Common myeloid progenitor, CD34-positive (primary cell): ENCODE measurements around the gene TCAP. TPM values are rescaled to one million over a fixed set of nuclear protein-coding genes. Genes with fewer than 3 reads are reported as not detected.

Experiments used
- CTCF ChIA-PET: fragments of 350-600 bp; sonication (Branson Sonifier 250); formaldehyde crosslinking; loops from one replicate; lab custom pipeline; 2021; ENCODE audit warnings: antibody characterized with exemption; lab: Charles Lee
- POLR2A ChIA-PET: fragments of 350-600 bp; sonication (Branson Sonifier 250); formaldehyde crosslinking; loops from one replicate; lab custom pipeline; 2021; ENCODE audit warnings: antibody characterized with exemption; lab: Charles Lee
- DNase-seq, 3 donors: peaks; one replicate each; pipeline versions ENCODE4 v3.0.0 to v3.0.0-alpha.2; 2013
- H3K27ac ChIP-seq, 2 experiments: 1 replicate in 1 of 2; 2 replicates in 1 of 2; pipeline ENCODE4 v1.7.0; 2013; ENCODE audit warnings: inconsistent platforms in 2 of 2, low read length in 2 of 2, mild to moderate bottlenecking in 2 of 2, low read depth in 1 of 2, moderate library complexity in 1 of 2; ENCODE audit not compliant: severe bottlenecking in 2 of 2, insufficient read depth in 1 of 2, poor library complexity in 1 of 2
- H3K27me3 ChIP-seq, 5 experiments: replicated peaks in 2 of 5; 1 replicate in 3 of 5; 2 replicates in 2 of 5; pipeline versions ENCODE4 v1.6.1 to v1.7.0; 2013; ENCODE audit warnings: low read length in 4 of 5, mild to moderate bottlenecking in 2 of 5, moderate library complexity in 2 of 5, inconsistent platforms in 1 of 5; ENCODE audit not compliant: insufficient read depth in 5 of 5, control insufficient read depth in 4 of 5
- H3K36me3 ChIP-seq, 4 experiments: 1 replicate in 2 of 4; 2 replicates in 2 of 4; pipeline versions ENCODE4 v1.6.1 to v1.7.0; 2013; ENCODE audit warnings: low read length in 3 of 4, control low read depth in 1 of 4, mild to moderate bottlenecking in 1 of 4; ENCODE audit not compliant: control insufficient read depth in 4 of 4, insufficient read depth in 4 of 4
- H3K4me1 ChIP-seq, 4 experiments: 1 replicate in 3 of 4; 2 replicates in 1 of 4; pipeline versions ENCODE4 v1.6.1 to v1.7.1; 2013; ENCODE audit warnings: low read length in 3 of 4, mild to moderate bottlenecking in 3 of 4, control low read depth in 1 of 4, inconsistent platforms in 1 of 4, moderate library complexity in 1 of 4; ENCODE audit not compliant: control insufficient read depth in 4 of 4, insufficient read depth in 4 of 4; ENCODE audit errors: control extremely low read depth in 1 of 4
- H3K4me3 ChIP-seq, 7 experiments: 1 replicate in 4 of 7; 2 replicates in 3 of 7; pipeline versions ENCODE4 v1.5.1 to v1.7.0; 2013; ENCODE audit warnings: mild to moderate bottlenecking in 7 of 7, low read length in 6 of 7, moderate library complexity in 6 of 7, inconsistent platforms in 2 of 7, low read depth in 2 of 7, control low read depth in 1 of 7; ENCODE audit not compliant: insufficient read depth in 4 of 7, control insufficient read depth in 1 of 7; ENCODE audit errors: extremely low read depth in 1 of 7
- H3K9me3 ChIP-seq, 5 experiments: 1 replicate in 4 of 5; 2 replicates in 1 of 5; pipeline versions ENCODE4 v1.6.1 to v1.7.1; 2013; ENCODE audit warnings: low read length in 4 of 5, mild to moderate bottlenecking in 2 of 5, inconsistent platforms in 1 of 5, low read depth in 1 of 5, moderate library complexity in 1 of 5; ENCODE audit not compliant: control insufficient read depth in 4 of 5, insufficient read depth in 2 of 5; ENCODE audit errors: control extremely low read depth in 1 of 5
- WGBS: methylation state at CpG from one replicate; pipeline ENCODE4 v1.1.5; 2013; ENCODE audit not compliant: insufficient coverage; 5-methylcytosine and 5-hydroxymethylcytosine counted together
- polyA plus RNA-seq: library from polyadenylated mRNA; unstranded; fragments of 120-200 nt; gene quantifications from one replicate; pipeline ENCODE4 v1.2.1, GENCODE V29; 2013

TCAP gene
- polyA plus RNA-seq, result 2.2 TPM

DNA sequence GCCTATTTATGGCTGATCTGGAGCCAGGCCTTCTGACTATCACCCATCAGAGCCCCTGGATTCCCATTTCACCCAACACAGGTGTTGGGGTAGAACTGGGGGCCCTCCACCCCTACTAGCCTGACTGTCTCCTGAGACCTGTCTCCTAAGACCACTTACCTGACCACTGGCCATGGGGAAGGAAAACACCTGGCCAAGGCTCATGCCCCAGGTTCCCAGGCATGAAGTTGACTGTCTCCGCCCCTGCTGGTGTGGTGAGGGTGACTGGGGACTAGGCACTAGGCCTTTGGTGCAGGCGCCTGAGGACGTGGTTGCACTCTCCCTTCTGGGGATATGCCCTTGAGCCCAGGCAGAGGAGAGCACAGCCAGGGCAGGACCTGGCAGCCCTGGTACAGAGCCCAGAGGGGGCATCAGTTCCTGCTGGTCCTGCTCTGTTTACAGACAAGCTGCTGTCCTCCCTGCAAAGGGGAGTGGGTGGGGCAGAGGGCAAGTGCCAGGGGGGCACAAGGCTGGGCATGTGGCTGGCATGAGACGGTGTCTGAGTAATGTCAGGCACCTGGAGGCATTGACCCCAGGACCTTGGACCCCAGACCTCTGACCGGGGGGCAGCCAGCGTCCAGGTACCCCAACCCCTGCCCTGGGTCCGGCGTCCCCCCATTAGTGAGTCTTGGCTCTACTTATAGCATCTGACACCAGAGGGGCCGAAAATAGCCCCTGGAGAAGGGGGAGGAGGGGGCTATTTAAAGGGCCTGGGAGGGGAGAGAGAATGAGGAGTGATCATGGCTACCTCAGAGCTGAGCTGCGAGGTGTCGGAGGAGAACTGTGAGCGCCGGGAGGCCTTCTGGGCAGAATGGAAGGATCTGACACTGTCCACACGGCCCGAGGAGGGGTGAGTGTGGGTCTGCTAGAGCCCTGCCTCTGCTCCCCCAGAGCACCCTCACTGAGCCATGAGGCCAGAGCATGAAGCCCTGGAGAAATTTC is at the start of gene TCAP:
TSS of gene TCAP (plus strand) at position 769 of the 981 bp plus-strand sequence. CDS start at position 780, 11 bp downstream.
- ChIA-PET POLR2A (no interaction called here), CTCF (interaction anchor here (0.8 to 22.5 kb wide), 7 partner anchors 11 to 114 kb away, joined by 3 to 445 read pairs (median 7); partner anchors contain the start of gene PPP1R1B)
- peaks cover 0 to 23% (median 7%) of the 10 kb centered on the region in 5 experiments for H3K27me3 ChIP-seq
- no peaks in the 10 kb centered on the region for H3K9me3 ChIP-seq
- H3K27ac ChIP-seq, result no peak within 1 kb of the TSS
- WGBS, result 86% methylated on average over 11 of the region's 15 CpGs
- H3K4me3 ChIP-seq, result no peak within 1 kb of the TSS
- no peak for DNase-seq
- peaks cover 0 to 79% (median 45%) of the 10 kb centered on the region in 4 experiments for H3K4me1 ChIP-seq
- H3K36me3 ChIP-seq, result peaks cover 0 to 32% (median 15%) of the 10 kb centered on the region in 4 experiments

DNA sequence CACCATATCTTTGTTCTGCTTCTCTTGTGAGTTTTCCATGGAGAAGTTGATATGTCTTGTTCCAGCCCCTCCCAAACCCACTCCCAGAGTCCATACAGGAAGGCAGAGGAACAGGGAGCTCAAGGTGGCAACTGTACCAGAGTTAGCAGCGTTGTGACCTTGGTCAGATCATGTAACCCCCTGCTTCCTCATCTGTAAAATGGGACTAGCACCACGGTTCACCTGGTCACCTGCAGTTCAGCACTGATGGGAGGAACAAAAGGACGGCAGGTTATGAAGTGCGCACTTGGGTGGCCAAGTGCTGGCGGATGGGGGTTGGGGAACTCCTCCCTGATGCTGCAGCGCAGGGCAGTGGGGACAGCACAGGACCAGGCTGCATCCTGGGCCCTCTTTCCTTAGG is 49.7 kb upstream of the TCAP start:
- ChIA-PET CTCF (interaction anchor here (0.7 to 20.3 kb wide), 2 partner anchors 55 to 56 kb away, joined by 3 to 445 read pairs; partner anchors contain the start of genes PNMT and TCAP), POLR2A (no interaction called here)
- WGBS, result 64% methylated on average over 6 of the region's 6 CpGs
- no peak overlapping the region for H3K4me3 ChIP-seq
- H3K9me3 ChIP-seq, result no peaks in the 10 kb centered on the region
- H3K4me1 ChIP-seq, result peaks cover 0 to 17% (median 14%) of the 10 kb centered on the region in 4 experiments
- H3K27ac ChIP-seq, result no peak overlapping the region
- no peaks in the 10 kb centered on the region for H3K36me3 ChIP-seq
- no peak for DNase-seq
- peaks cover 0 to 48% (median 41%) of the 10 kb centered on the region in 5 experiments for H3K27me3 ChIP-seq

GRCh38 chr17:39617100-39617445 is 48.1 kb upstream of the TCAP start:
- H3K27me3 ChIP-seq, result peaks cover 0 to 42% (median 33%) of the 10 kb centered on the region in 5 experiments
- H3K4me1 ChIP-seq, result peaks cover 0 to 18% (median 15%) of the 10 kb centered on the region in 4 experiments
- no peaks in the 10 kb centered on the region for H3K9me3 ChIP-seq
- DNase-seq, result no peak
- H3K4me3 ChIP-seq, result peak overlapping the region in 2 of 7 experiments; percentile 52 to 79
- CTCF ChIA-PET, result interaction anchor here (0.9 to 20.3 kb wide), 4 partner anchors 34 to 89 kb away, joined by 3 to 445 read pairs (median 66); partner anchors contain the start of genes PNMT and TCAP
- no peaks in the 10 kb centered on the region for H3K36me3 ChIP-seq
- no peak overlapping the region for H3K27ac ChIP-seq
- WGBS, result no CpG with 5 or more reads among the region's 3 CpGs
- POLR2A ChIA-PET, result no interaction called here

DNA sequence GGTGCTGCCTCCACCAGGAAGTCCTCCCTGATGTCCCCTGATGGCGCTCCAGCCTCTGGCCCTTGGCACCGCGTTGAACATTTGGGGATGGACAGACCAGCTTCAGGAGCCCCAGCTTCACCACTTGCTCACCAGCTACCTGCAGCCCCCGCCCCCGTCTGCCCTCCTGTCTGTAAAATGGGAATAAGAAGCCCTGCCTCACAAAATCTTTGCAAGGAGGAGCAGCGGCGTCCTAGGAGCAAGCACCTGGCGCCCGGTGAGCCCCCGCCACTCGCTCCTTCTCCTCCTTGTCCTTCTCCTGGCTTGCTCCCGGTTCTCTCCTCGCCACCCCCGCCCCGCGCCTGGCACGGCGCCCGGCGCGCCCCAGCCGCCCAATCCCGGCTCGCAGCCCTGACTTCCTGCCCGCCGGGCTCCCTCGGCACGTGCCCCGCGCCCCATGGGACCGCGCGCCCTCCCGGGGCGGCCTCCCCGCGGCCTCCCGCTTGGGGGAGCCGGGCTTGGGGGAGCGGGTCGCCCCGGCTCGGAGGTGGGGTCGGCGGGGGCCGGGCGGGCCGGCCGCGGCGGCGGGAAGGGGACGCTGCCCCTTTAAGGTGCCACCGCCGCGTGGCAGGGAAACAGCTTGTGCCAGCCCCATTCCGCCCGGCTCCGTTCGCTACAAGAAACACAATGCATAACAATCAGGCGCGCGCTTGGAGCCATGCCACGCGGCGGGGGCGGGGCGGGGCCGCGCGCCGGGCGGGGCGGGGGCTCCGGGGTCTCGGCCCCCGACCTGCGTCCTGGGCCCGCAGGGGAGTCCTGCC is 47.5 kb upstream of the TCAP start:
- Histone ChIP-seq H3K9me3 (no peaks in the 10 kb centered on the region), H3K4me1 (peaks cover 0 to 22% (median 17%) of the 10 kb centered on the region in 4 experiments), H3K27me3 (peaks cover 0 to 40% (median 28%) of the 10 kb centered on the region in 5 experiments), H3K4me3 (peak overlapping the region in 5 of 7 experiments; percentile 17 to 79 (median 59)), H3K36me3 (no peaks in the 10 kb centered on the region), H3K27ac (no peak overlapping the region)
- CTCF ChIA-PET, result interaction anchor here (1.0 to 20.3 kb wide), 5 partner anchors 34 to 90 kb away, joined by 3 to 445 read pairs (median 102); partner anchors contain the start of genes PNMT and TCAP
- WGBS, result 1% methylated on average over 63 of the region's 79 CpGs
- peak; percentile 48 to 70 (median 60) for DNase-seq
- POLR2A ChIA-PET, result no interaction called here

DNA sequence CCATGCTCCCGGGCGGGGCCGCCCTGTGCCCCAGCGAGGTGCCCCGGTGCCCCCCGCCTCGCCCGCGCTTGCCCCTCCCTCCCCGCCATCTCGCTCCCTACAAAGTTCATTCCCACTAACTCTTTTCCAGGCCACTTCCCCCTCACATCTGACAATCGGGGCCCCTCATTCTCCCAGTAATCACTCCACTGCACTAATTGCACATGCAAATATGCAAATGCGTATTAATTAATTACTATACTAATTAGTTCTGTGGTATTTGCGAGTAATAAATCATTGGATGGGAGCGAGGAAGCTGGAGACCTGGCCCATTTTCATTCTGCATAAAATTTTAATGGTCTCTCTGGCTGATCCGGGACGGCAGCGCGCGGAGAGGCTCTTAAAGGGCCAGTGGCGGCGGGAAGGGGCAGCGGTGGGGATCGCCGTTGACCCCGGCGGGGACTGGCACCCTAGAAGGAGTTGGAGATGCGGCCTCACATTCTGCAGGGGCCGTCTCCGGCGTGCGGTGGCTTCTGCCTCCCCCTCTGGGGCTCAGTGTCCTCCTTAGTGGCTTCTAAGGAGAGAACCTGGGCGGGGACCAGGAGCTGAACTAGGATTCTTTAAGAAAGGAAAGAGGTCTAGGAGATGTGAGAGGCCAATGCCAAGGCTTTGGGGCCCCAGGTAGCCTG is 46.8 kb upstream of the TCAP start:
- Histone ChIP-seq H3K27me3 (peaks cover 0 to 40% (median 23%) of the 10 kb centered on the region in 5 experiments), H3K4me3 (peak overlapping the region in 6 of 7 experiments; percentile 27 to 79 (median 60)), H3K27ac (no peak overlapping the region), H3K9me3 (no peaks in the 10 kb centered on the region), H3K36me3 (no peaks in the 10 kb centered on the region), H3K4me1 (peaks cover 0 to 24% (median 19%) of the 10 kb centered on the region in 4 experiments)
- ChIA-PET POLR2A (no interaction called here), CTCF (interaction anchor here (0.9 to 20.3 kb wide), 9 partner anchors 14 to 81 kb away, joined by 3 to 445 read pairs (median 76); partner anchors contain the start of genes ERBB2, PNMT and TCAP)
- WGBS, result 0% methylated on average over 14 of the region's 33 CpGs
- no peak for DNase-seq
